GM21737 (cell line): Measurements from ENCODE around the gene SLC39A2.
"Not testable (repeated sequence)": the region's sequence is repeated elsewhere in the genome, so short reads cannot be mapped to it uniquely, and the experiment has no call there.

ENCODE experiments used
- ATAC-seq: cut with Tn5 transposase; IDR thresholded peaks from one replicate; pipeline ENCODE4 v1.9.1; 2021; ENCODE audit warnings: mild to moderate bottlenecking, moderate library complexity; ENCODE audit not compliant: unreplicated experiment

SLC39A2 gene

DNA sequence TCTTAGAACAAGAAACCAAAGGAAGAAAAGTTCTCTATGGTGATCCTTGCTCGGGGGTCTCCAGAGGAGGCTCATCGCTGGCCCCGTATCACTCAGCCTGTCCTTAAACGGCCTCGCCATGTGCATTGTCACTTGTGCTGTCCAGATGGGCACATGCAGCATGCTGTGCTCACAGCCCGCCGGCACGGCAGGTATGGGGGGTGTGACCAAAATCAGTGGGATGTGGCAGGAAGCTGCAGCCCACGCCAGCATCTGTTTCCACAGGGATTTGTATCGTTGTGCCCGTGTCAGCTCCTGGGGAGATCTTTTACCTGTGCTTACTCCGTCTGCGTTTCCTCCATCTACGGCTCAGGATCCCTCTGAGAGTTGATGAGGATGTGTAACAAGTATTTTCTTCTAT, 2.6 kb upstream of the SLC39A2 start:
- no peak for ATAC-seq

GRCh38 chr14:20997115-20997514, 2.0 kb upstream of the SLC39A2 start:
- no peak for ATAC-seq

GRCh38 chr14:20997564-20997963, 1.5 kb upstream of the SLC39A2 start:
- no peak for ATAC-seq

DNA sequence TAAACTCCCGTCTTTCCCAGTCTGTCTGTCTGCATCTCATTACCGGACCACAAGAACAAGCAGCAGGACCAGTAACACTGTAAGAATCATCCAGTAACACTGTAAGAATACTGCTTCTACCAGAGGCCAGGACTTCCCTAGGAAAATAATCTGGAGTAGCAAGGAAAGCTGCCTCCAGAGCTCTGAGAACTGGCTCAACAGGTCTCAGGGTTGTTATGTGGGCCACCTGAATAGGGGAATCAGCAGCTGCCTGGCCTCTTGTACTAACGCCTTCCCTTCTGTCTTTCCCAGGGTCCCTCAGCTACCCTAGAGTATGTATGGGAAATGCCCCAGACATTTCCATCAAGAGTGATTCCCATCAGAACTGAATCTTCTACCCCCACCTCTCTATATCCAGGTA, 954 bp upstream of the SLC39A2 start:
- ATAC-seq: no peak

GRCh38 chr14:20999591-20999990, 498 bp downstream of the SLC39A2 start:
- ATAC-seq: no peak

GRCh38 chr14:21001218-21001617, 2.1 kb downstream of the SLC39A2 start:
- no peak for ATAC-seq

DNA sequence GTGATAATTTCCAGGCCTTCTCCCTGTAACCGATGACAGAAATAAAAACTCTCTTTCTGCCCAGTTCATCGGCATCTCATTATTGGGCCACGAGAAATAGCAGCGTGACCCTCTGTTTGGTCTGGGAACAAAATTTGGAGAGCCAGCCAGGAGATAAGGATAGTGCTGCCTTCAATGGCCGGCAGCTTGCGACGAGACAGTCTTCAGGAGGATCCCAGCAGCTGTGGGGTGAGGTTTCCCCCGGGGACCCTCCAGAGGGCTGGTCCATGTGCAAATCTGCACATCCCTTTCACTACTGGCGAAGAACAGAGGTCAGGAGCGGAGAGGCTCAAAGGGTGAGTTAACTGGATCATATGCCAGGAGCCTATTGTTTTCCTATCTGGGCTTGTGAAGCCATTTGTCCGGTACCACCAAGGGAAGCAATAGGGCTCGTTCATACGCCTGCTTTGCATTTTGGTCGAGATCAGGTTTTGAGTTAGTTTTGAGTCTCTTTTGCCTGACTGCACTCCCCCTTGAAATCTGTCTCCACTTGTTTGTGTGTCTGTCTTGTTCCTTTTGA, 4.8 kb downstream of the SLC39A2 start:
- no peak for ATAC-seq

DNA sequence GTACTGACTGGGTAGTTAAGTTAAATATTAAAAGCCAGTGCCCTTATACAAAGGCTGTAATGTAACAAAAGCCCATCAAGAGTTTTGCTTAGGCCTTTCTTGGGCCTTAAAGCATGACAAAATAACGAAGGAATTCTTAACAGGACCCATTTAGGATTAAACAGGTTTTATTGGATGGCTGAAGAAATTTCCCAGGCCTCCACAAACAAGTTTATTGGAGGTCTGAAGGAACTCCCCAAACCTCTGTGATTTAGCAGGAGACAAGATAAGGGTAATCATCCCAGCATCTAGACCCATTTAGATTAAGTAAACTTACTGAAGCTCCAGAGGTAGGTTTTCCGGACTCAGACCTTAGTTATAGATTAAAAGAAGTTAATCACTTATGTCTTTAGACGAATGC, 10.6 kb downstream of the SLC39A2 start:
- ATAC-seq: not testable (repeated sequence)

DNA sequence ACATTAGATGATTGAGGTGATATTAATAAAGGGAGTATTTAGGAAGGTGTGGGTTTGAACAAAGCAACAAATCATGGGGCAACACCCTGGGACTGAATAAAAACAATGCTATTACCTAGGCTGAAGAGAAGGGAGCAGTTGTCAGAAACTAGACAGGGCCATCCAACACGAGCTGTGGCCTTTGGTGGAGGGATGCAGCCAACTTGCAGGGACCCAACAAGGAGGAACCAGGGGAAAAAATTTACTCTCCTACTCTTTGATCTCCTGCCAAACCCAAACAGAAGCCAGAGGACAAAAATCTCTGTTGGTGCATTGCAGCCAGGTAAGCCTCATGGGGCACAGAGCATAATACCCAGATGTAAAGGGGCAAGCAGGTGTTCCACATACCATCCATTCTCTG, 12.0 kb downstream of the SLC39A2 start:
- ATAC-seq: no peak

DNA sequence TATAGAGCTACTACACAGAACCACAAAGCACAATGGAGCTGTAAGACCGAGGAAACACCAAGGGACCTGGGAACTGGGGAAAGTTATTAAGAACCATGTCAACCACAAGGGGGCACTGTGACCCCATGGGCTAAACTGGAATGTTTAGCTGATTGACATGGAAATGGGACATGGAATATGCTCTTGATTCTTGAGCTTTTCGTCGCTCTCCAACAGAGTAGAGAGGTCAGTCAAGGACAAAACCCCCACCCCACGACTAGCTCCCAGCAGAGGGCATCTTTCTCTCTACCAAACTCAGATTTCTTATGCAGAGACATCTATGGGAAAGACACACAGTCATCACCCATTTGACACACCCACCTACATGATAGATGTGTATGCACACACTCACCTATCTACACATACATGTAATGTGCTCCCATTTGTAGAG, 15.7 kb downstream of the SLC39A2 start:
- no peak for ATAC-seq

DNA sequence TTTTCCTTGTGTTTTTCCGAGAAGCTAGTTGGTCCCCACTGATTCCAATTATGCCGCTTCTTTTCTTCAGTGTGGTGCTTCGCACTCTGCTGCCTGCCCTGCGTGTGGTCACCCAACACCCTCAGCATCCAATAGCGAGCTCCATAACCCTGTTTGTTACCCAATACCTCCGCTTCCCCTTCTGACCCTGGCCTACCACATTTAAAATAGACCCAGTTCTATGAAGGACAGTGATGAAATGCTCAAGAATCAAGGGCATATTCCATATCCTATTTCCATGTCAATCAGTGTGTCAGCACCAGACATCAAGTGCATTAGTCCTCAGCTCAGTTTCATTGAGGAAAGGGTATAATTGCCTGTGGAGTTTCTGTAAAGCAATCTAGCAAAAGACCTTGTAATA, 16.2 kb downstream of the SLC39A2 start:
- ATAC-seq: no peak

DNA sequence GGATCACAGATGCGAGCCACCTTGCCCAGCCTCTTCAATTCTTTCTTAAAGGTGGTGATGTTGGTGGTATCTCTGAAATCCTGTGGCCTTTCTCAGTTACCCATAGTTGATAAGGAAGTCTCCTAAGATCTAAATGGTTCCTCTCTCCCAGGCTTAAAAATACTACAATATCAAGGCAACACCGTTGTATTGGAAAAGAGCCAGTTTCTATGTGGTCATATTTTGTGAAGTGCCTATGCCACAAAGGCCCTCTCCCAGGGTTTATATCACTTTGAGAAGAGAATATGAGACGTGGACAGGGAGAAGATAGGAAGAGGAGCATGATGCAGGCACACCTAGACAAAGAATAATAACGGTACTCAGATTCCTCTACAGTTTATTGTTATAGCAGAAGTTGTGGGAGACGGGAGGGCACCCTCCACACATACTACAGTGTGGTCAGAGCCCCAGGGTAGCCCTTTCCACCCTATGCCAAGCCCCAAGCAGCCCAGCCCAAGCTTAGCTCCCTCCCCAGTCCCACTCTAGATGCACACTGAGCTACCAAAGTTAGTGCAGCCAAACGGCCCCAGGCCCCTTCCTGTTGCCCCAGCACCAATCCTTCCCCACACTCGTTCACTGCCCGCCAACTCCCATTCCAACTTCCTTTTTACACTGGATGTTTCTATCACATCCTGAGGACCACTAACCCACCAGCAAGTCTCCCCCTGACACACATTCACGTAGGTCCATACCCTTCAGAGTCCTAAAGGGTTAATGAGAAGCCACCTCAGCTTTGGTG, 17.5 kb downstream of the SLC39A2 start:
- ATAC-seq: no peak

DNA sequence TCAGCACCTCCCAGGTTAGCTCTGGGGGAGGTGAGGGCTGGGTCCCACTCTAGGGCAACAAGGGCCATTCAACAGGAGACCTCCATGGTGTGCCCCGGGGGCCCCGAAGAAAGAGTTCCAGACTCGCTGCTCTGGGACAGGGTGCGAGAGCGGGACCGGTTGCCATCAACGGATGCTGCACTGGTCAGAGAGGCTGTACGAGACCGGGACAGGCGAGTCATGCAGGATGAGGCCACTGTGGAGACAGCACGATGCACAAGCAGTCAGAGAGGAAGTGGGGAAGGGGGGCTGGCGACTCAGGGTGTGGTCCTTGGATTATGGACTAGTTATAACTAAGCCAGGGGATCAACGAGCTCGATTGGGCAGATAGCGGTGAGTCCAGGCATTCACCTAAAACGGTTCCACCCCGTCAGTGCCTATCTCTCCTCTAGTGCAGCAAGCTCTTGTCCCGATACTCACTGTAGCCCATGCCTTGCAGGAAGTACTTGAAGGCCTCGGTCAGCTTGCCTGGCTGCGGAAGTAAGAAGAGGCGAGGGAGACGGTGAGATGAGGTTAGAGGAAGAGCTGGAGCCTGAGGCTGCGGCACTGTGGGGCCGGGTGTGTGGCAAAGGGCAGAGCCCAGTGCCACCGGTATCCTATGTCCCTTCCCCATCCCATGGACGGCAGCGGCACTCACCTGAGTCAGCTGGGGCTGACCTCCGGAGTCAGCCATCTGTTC, 18.6 kb downstream of the SLC39A2 start:
- no peak for ATAC-seq

GRCh38 chr14:21018286-21018685, 19.2 kb downstream of the SLC39A2 start:
- no peak for ATAC-seq

- no peak for ATAC-seq
Measured at GRCh38 chr14:21018781-21019180, 19.7 kb downstream of the SLC39A2 start.

GRCh38 chr14:21019366-21019765, 20.3 kb downstream of the SLC39A2 start:
- no peak for ATAC-seq

GRCh38 chr14:21020977-21021545, 22.0 kb downstream of the SLC39A2 start:
- no peak for ATAC-seq

GRCh38 chr14:21022686-21023085, 23.6 kb downstream of the SLC39A2 start:
- ATAC-seq: no peak

DNA sequence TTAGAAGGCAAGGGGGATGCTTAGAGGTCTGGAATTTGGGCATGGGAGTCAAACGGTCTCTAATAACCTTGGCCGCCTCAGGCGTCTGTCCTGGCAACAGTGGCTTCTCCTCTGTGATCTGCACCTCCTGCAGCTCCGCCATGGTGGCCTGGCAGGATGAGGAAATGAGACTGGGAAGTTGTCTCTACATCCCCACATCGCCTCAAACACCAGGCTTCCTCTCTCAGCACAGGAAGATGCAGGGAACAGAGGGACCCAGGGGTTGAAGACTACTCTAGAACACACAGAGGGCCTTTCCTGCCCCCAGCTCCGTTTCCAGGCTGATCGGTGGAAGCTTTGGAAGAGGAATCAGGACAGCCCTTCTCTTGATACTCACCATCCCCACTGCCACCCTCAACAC, 24.1 kb downstream of the SLC39A2 start:
- no peak for ATAC-seq

- ATAC-seq: no peak
Measured at GRCh38 chr14:21023817-21024584, 24.9 kb downstream of the SLC39A2 start.
